Hepatocyte (in vitro differentiated cells): ENCODE measurements around the gene CCL26. TPM values are rescaled to one million over a fixed set of nuclear protein-coding genes. Genes with fewer than 3 reads are reported as not detected.
A peak's percentile ranks its signal among the peaks of the same experiment; 100 is the strongest.
"Not testable (repeated sequence)": the region's sequence is repeated elsewhere in the genome, so short reads cannot be mapped to it uniquely, and the experiment has no call there.

Experiments
- DNase-seq: peaks from one replicate; pipeline ENCODE4 v3.0.0-alpha.2; 2016; ENCODE audit warnings: low spot score
- H2AFZ ChIP-seq: fragments of 200-600 bp; sonication (generic); 2 replicates; pipeline ENCODE4 v1.6.0; 2016; ENCODE audit warnings: antibody characterized with exemption, mild to moderate bottlenecking
- H3K27ac ChIP-seq: fragments of 200-600 bp; sonication (generic); 2 replicates; pipeline ENCODE4 v1.5.1; 2016; ENCODE audit warnings: mild to moderate bottlenecking
- H3K27me3 ChIP-seq: fragments of 200-600 bp; sonication (generic); 2 replicates; pipeline ENCODE4 v1.6.1; 2016
- H3K36me3 ChIP-seq: fragments of 200-600 bp; sonication (generic); replicated peaks from 2 replicates; pipeline ENCODE4 v1.5.1; 2016; ENCODE audit warnings: low read depth; ENCODE audit not compliant: insufficient read depth
- H3K4me1 ChIP-seq: fragments of 200-600 bp; sonication (generic); 2 replicates; pipeline ENCODE4 v1.5.1; 2016; ENCODE audit warnings: mild to moderate bottlenecking, moderate library complexity; ENCODE audit not compliant: insufficient read depth
- H3K4me2 ChIP-seq: fragments of 200-600 bp; sonication (generic); 2 replicates; pipeline ENCODE4 v1.6.0; 2016
- H3K4me3 ChIP-seq: fragments of 200-600 bp; sonication (generic); 2 replicates; pipeline ENCODE4 v1.5.1; 2016; ENCODE audit warnings: mild to moderate bottlenecking
- H3K79me2 ChIP-seq: fragments of 200-600 bp; sonication (generic); 2 replicates; pipeline ENCODE4 v1.6.0; 2017; ENCODE audit warnings: mild to moderate bottlenecking
- H3K9me2 ChIP-seq: fragments of 200-600 bp; sonication (generic); replicated peaks from 2 replicates; pipeline ENCODE4 v1.6.0; 2017; ENCODE audit warnings: mild to moderate bottlenecking; ENCODE audit not compliant: insufficient read depth
- H3K9me3 ChIP-seq: fragments of 200-600 bp; sonication (generic); 2 replicates; pipeline ENCODE4 v1.5.1; 2016; ENCODE audit warnings: low read depth, mild to moderate bottlenecking
- H4K20me1 ChIP-seq: fragments of 200-600 bp; sonication (generic); 2 replicates; pipeline ENCODE4 v1.6.0; 2016; ENCODE audit warnings: mild to moderate bottlenecking; ENCODE audit not compliant: insufficient read depth, poor library complexity, severe bottlenecking
- CTCF ChIP-seq: fragments of 200-600 bp; sonication (generic); IDR thresholded peaks from 2 replicates; pipeline ENCODE4 v1.5.1; 2016; ENCODE audit warnings: antibody characterized with exemption, mild to moderate bottlenecking; ENCODE audit not compliant: poor library complexity
- EZH2 ChIP-seq: fragments of 200-600 bp; sonication (generic); IDR thresholded peaks from 2 replicates; pipeline ENCODE4 v1.6.1; 2016; ENCODE audit warnings: antibody characterized with exemption, mild to moderate bottlenecking, borderline replicate concordance
- EZH2phosphoT487 ChIP-seq: fragments of 200-600 bp; sonication (generic); IDR thresholded peaks from one replicate; pipeline ENCODE4 v1.6.1; 2018; ENCODE audit warnings: antibody characterized with exemption, mild to moderate bottlenecking, low read depth, moderate library complexity; ENCODE audit not compliant: unreplicated experiment, severe bottlenecking
- WGBS: methylation state at CpG from one replicate; pipeline ENCODE4 v1.1.6; 2016; ENCODE audit warnings: low lambda C conversion rate; ENCODE audit errors: missing lambda C conversion rate; 5-methylcytosine and 5-hydroxymethylcytosine counted together
- polyA plus RNA-seq: library from polyadenylated mRNA; unstranded; fragments of >200 nt; fragmentation: Nextera tagmentation; extraction: Ambion mirVana; gene quantifications from 2 replicates; pipeline ENCODE4 v1.2.1, GENCODE V29; 2016
- total RNA-seq: library from RNA; depleted of rRNA; stranded (reverse); fragments of >200 nt; gene quantifications from 2 replicates; pipeline ENCODE4 v1.2.3, GENCODE V29; 2014

Gene CCL26
- total and polyA plus RNA-seq, 2 experiments from 2014 or later, result 8.7 to 15.3 TPM

GRCh38 chr7:75793676-75794075 lies 21.7 kb upstream of the CCL26 start:
- Histone ChIP-seq H3K27ac (no peak overlapping the region), H3K9me3 (no peaks in the 10 kb centered on the region), H3K4me2 (no peak overlapping the region), H3K79me2 (no peaks in the 10 kb centered on the region), H3K4me1 (peaks cover 11% of the 10 kb centered on the region), H3K36me3 (no peaks in the 10 kb centered on the region), H3K27me3 (no peaks in the 10 kb centered on the region), H3K9me2 (no peaks in the 10 kb centered on the region), H2AFZ (no peak overlapping the region), H3K4me3 (no peak overlapping the region), H4K20me1 (no peaks in the 10 kb centered on the region)
- 97% methylated on average over 2 of the region's 2 CpGs for WGBS
- no peak for DNase-seq
- TF ChIP-seq EZH2phosphoT487 (no peak), CTCF (no peak), EZH2 (no peak)

DNA sequence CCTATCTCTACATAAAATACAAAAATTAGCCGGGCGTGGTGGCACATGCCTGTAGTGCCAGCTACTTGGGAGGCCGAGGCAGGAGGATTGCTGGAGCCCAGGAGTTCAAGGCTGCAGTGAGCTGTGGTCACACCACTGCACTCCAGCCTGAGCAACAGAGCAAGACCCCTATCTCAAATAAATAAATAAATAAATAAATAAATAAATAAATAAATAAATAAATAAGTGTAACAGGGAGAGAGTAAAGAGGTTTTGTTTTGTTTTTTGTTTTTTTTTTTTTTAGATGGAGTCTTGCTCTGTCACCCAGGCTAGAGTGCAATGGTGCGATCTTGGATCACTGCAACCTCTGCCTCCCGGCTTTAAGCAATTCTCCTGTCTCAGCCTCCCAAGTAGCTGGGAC lies 20.6 kb upstream of the CCL26 start:
- H4K20me1 ChIP-seq, H3K79me2 ChIP-seq, H3K9me2 ChIP-seq, H3K4me2 ChIP-seq, DNase-seq, H3K4me3 ChIP-seq, H3K36me3 ChIP-seq, H3K27me3 ChIP-seq, H2AFZ ChIP-seq, H3K9me3 ChIP-seq: not testable (repeated sequence)
- 97% methylated on average over 5 of the region's 5 CpGs for WGBS
- H3K4me1 ChIP-seq, result peaks cover 11% of the 10 kb centered on the region
- peak overlapping the region; percentile 92 for H3K27ac ChIP-seq

DNA sequence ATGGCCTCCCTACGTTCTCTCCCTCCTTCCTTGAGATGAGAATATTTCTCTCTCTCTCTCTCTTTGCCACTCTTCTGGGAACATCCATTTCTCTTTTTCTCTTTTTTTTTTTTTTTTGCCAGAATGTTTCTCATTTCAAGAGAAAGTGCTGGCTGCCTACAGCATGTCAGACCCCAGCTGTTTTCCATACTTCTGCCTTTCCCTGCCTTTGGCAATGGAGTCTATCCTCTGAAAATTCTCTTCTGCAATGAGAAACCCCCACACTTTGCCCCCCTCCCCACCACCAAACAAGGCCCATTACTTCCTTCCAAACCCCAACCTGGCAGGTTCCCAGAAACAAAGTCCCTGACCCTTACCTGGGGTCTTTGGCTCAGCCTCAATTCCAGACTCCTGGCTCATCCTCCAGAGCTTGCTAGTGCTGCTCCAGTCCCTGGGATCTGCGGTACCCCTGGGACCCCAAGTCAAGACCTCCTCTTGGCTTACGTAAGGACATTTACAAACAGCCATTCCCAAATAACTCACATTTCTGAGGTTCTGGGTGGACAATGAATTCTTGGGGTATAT lies 17.4 kb upstream of the CCL26 start:
- 80% methylated on average over 3 of the region's 3 CpGs for WGBS
- no peak for DNase-seq
- no peak overlapping the region for H2AFZ ChIP-seq
- no peak overlapping the region for H3K27ac ChIP-seq
- peaks cover 7% of the 10 kb centered on the region for H3K4me1 ChIP-seq
- no peaks in the 10 kb centered on the region for H3K9me2 ChIP-seq
- no peaks in the 10 kb centered on the region for H3K9me3 ChIP-seq
- no peaks in the 10 kb centered on the region for H3K36me3 ChIP-seq
- no peaks in the 10 kb centered on the region for H4K20me1 ChIP-seq
- H3K4me2 ChIP-seq, result no peak overlapping the region
- H3K4me3 ChIP-seq, result no peak overlapping the region
- no peaks in the 10 kb centered on the region for H3K27me3 ChIP-seq
- TF ChIP-seq EZH2 (no peak), EZH2phosphoT487 (no peak), CTCF (no peak)
- H3K79me2 ChIP-seq, result no peaks in the 10 kb centered on the region

DNA sequence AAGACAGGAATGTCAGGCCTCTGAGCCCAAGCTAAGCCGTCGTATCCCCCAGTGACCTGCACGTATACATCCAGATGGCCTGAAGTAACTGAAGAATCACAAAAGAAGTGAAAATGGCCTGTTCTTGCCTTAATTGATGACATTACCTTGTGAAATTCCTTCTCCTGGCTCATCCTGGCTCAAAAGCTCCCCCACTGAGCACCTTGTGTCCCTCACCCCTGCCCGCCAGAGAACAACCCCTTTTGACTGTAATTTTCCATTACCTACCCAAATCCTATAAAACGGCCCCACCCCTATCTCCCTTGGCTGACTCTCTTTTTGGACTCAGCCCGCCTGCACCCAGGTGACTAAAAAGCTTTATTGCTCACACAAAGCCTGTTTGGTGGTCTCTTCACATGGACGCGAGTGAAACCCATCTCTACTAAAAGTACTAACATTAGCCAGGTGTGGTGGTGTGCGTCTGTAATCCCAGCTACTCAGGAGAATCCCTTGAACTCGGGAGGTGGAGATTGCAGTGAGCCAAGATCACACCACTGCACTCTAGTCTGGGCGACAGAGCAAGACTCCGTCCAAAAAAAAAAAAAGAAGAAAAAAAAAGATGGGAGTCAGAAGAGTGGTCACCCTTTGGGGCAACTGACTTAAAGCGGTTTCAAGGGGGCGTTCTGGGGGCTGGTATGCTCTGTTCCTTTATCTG lies 16.3 kb upstream of the CCL26 start:
- H3K79me2 ChIP-seq, H3K27ac ChIP-seq, H3K9me3 ChIP-seq, H2AFZ ChIP-seq, H4K20me1 ChIP-seq, H3K4me1 ChIP-seq, H3K9me2 ChIP-seq, H3K4me3 ChIP-seq, H3K36me3 ChIP-seq, H3K4me2 ChIP-seq, H3K27me3 ChIP-seq, DNase-seq: not testable (repeated sequence)
- WGBS, result 65% methylated on average over 14 of the region's 14 CpGs

- H3K4me2 ChIP-seq, H3K27me3 ChIP-seq, H3K79me2 ChIP-seq, H3K9me3 ChIP-seq, H3K4me3 ChIP-seq, H3K9me2 ChIP-seq, H3K27ac ChIP-seq, H3K4me1 ChIP-seq, H2AFZ ChIP-seq, H4K20me1 ChIP-seq, DNase-seq, H3K36me3 ChIP-seq: not testable (repeated sequence)
- WGBS, result 73% methylated on average over 5 of the region's 5 CpGs
Measured at GRCh38 chr7:75783058-75783457, 11.0 kb upstream of the CCL26 start.

DNA sequence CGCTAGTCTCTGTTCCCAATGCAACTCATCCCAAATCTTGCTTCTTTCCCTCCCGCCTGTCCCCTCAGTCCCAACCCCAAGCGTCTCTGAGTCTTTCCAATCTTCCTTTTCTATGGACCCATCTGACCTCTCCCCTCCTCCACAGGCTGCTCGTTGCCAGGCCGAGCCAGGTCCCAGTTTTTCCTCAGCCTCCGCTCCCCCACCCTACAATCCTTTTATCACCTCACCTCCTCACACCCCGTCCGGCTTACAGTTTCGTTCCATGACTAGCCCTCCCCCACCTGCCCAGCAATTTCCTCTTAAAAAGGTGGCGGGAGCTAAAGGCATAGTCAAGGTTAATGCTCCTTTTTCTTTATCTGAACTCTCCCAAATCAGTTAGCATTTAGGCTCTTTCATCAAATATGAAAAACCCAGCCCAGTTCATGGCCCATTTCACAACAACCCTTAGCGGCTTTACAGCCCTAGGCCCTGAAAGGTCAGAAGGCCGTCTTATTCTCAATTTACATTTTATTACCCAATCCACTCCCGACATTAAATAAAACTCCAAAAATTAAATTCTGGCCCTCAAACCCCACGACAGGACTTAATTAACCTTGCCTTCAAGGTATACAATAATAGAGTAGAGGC lies 8.7 kb upstream of the CCL26 start:
- not testable (repeated sequence) for H3K9me3 ChIP-seq, H3K4me3 ChIP-seq, H3K27me3 ChIP-seq, H3K4me1 ChIP-seq, H3K79me2 ChIP-seq, H3K4me2 ChIP-seq, H3K9me2 ChIP-seq, DNase-seq, H4K20me1 ChIP-seq, H3K36me3 ChIP-seq, H2AFZ ChIP-seq, H3K27ac ChIP-seq
- WGBS, result 49% methylated on average over 14 of the region's 14 CpGs

- H3K9me2 ChIP-seq, H3K4me1 ChIP-seq, H4K20me1 ChIP-seq, H3K4me2 ChIP-seq, H3K4me3 ChIP-seq, H2AFZ ChIP-seq, H3K27ac ChIP-seq, H3K9me3 ChIP-seq, H3K79me2 ChIP-seq, DNase-seq, H3K36me3 ChIP-seq, H3K27me3 ChIP-seq: not testable (repeated sequence)
- 56% methylated on average over 11 of the region's 11 CpGs for WGBS
Measured at GRCh38 chr7:75779516-75779915, 7.5 kb upstream of the CCL26 start.
